GM21381 (cell line): Measurements from ENCODE around the gene TBC1D1.

ENCODE experiments used
- ATAC-seq: cut with Tn5 transposase; IDR thresholded peaks from one replicate; pipeline ENCODE4 v1.9.1; 2021; ENCODE audit warnings: mild to moderate bottlenecking, moderate library complexity; ENCODE audit not compliant: unreplicated experiment

Gene TBC1D1

GRCh38 chr4:37985730-37986275 is 94.9 kb downstream of the TBC1D1 start:
- no peak for ATAC-seq

DNA sequence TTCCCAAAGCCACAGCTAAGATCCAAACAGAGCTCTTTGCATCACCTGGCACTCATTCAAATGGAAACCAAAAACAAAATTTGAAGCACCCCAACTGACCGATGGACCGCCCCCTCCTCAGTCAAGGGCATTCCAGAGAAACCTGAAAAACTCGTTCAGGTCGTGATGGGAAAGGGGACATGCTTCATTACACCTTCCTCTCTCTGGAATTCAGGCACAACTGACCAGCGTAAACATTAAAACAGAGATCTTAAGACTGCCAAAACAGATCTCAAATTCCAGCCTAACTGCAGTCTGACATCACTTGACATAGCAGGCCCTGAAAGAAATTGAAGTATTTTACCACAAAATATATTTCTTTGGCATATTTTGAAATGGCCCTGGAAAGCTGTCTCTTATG is 97.8 kb downstream of the TBC1D1 start:
- ATAC-seq = no peak

DNA sequence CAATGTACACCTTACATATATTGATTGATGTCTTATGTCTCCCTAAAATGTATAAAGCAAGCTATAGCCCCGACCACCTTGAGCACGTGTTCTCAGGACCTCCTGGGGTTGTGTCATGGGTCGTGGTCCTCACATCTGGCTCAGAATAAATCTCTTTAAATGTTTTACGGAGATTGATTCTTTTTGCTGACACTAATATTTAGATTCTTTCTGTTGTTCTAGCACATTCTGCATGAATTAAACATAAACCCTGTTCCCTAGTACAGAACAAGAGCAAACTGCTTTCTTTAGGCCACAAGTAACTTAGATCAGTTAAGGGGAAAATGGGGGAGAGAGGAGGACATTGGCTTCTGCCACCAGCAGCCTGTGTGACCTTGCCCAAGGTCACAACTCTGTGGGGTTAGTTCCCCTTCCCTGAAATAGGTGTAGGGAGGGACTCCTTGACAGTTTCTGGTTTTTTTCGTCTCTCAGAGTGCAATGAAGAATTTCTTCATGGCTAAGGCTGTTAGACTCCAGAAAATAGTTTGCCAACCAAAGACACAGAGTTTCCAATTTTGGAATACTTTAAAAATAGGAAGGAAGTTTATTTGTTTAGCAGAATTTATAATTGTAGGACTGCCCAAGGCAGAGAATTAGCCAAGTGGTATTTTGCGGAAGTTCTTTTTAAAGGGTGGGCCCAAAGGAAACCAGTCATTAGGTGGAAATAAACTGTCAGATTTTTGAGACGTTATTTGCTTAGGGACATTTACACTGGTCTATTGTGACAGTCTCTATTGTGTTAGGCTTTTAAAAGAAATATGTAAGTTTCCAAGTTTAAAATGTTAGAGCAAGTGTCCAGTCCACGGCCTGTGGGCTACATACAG is 98.7 kb downstream of the TBC1D1 start:
- no peak for ATAC-seq

DNA sequence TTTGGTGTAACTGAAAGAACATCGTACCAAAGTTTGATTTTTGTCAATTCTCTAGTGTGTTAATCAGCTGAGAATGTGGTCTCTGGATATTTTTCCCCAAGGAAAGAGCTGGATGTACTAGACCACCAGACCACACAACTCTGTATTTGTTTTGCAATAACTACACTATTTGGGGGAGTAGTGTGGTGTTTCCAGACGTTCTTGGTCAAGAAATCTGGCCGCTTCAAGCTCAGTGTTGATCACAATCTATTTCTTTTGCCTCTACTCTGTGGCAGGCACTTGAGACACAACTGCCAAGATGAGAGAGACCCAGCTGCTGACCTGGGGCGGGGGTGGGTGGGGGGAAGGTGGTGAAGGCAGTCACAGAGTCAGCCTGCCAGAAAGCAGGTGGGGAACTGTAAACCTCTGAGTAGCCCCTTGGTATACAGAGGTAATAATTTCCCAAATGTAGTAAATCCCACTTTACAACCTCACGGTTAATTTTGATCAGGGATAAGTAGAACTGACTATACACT is 99.9 kb downstream of the TBC1D1 start:
- ATAC-seq = no peak

DNA sequence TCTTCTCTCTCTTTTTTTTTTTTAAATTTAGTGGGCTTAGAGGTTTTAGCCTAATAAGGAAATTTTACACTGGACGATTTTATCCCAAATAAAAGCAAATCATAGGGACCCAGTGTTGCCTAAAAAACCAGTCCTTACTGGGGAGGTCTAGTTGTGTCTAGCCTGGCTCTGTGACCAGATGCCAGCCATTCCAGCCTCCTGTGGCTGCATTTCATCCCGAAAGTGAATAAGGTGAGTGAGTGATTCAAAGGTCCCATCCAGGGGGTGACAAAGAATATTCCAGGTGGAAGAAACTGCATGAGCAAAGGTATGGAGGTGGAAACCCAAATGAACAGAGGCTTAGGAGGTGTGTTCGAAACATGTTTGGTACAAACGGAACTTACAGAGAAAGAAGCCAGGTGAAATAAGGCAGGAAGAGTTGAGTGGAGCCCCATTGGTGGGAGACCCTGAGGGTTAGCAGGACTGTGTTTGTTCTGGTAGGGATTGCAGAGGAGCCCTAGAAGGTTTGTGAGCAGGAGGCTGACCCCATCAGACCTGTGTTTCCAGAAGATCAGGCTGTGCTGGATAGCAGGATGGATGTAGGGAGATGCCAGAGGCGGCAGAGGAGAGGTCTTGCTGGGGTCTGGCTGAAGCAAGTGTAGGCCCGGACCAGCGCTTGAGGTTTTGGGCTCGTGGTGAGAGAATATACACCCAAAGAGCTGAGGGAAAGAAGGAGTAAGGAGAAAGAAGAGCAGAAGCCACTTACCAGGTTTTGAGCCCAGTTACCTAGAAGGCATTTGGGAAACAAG is 100.9 kb downstream of the TBC1D1 start:
- ATAC-seq = no peak

DNA sequence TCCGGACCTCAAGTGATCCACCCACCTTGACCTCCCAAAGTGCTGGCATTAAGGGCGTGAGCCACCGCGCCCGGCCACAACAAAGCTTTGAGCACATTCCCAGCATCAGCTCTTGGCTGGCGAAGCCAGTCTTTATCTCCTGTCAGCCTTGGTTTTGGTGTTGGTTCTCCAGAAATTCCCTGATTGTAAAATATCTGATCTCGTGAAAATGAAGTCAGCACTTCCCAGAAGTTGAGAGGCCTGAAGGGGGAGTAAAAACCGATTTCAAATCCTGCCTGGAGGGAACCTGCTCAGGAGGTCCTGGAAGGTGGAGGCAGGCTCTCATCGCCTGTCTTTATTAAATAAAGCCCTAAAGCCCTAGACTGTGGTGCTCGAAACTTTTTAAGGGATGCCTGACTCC is 102.9 kb downstream of the TBC1D1 start:
- no peak for ATAC-seq

DNA sequence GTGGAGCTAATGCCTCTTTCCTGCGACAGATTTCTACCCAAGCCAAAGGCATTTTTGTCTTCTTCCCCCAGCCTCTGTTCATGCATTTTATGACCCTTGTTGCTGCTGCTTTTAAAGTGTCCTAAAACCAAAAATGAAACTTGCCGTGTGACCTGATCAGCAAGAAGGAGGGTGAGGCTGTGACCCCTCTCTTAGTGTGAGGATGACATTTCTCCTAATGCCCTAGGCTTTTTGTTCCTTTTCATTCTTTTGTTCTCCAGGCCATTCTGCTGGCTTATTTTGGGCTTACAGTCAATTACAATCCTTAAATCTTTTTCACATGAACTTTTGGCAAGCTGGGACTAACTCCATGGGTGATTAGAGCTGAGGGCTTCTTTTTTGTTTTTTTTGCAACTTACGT is 103.7 kb downstream of the TBC1D1 start:
- no peak for ATAC-seq

GRCh38 chr4:37995299-37995821 is 104.5 kb downstream of the TBC1D1 start:
- no peak for ATAC-seq

DNA sequence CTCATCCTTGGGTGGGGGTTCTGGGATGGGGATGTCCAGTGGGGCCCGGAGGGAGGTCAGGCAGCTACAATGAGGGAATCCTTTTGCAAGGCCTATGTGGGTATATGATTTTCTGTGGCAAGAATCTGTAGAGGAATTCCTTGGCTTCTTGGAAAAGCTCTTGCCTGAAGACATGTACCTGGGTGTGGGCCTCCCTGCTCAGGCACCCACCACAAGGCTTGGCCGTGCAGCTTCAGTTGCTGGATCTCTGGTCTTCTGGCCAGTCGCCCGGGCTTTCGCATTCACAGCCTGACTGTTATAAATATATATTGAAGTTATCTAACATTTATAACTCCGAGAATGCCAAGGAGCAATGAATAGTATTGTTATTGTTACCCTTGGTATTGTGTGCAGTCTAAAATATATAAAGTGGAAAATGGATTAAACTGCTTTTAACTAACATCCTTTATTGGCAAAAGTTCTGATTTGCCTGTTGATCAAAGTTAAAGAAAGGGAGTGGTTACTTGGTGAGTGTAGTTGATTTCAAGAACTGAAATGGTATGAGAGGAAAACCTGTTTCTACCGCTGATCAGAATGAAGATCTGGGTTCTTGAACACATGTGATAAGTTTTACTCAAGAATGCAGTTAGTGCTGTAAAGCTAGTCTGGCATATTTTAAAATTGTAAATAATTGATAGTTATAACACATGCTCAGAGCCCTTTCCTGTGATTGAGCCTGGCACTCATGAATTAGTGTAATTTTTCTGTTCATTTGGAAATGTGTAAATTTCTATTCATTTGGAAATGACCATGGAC is 105.3 kb downstream of the TBC1D1 start:
- no peak for ATAC-seq

GRCh38 chr4:37998226-37998625 is 107.3 kb downstream of the TBC1D1 start:
- no peak for ATAC-seq

- ATAC-seq = no peak
Measured at GRCh38 chr4:37999000-37999716, 108.3 kb downstream of the TBC1D1 start.

DNA sequence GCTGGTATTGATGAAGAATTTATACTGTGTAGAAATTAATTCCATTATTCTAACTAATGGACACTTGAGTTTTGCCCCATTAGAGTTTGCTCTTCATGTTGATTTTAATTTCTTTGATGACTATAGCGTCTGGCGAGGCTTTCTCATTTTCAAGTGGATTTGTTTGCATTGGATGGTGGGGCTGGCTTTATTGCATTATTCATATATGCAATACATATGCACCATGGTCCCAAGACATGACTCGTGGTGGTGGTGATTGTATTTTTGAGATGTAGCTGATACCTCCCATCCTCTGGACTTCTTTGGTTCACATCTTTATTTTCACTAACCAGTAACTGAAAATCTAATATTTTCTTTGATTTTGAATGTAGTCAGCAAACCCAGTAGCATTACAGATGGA is 109.1 kb downstream of the TBC1D1 start:
- ATAC-seq = no peak

GRCh38 chr4:38001927-38002326 is 111.0 kb downstream of the TBC1D1 start:
- ATAC-seq = no peak

DNA sequence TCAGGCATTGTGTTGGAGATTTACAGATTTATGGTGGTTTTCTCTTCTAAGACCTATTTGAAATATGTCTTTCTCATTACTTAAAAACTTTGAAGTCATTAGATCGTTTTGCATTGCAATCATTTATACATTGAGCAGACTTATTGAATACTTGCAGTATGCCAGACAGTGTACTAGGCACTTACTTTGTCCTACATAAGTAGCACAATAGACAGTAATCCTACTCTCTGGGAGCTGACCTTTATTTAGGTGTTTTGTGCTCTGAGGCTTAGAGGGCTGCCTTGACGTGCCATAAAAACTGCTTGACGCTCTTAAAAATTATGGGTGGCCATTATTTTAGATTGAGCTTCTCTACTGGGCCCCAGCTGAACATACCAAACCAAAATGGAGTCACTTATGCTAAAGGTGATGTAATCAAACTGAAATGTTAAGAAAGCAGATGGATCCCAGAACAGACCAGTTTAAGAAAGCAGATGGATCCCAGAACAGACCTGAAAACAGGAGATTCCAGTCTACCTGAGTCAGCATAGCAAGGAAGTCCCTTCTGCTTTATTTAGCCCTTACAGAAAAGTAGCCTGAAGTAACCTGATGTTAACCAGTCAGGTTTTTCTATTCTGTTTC is 111.7 kb downstream of the TBC1D1 start:
- no peak for ATAC-seq

DNA sequence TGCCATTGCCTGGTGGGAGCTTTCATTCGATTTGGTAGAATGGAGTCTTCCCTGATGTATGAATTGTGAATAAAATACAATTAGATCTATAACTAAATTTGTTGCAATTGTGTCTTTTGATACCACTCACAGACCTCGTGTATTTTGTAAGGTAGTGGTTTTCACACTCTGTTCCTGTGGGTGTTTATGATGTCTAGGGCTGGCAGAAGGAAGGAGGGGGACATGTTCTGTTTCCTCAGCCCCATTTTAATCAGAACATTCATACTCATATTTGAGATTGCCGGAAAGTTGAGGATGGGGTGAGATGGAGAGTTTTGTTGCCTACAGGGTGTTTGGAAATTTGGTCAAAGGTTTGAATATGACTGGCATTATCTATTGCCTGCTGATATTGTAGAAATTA is 112.2 kb downstream of the TBC1D1 start:
- ATAC-seq = no peak

DNA sequence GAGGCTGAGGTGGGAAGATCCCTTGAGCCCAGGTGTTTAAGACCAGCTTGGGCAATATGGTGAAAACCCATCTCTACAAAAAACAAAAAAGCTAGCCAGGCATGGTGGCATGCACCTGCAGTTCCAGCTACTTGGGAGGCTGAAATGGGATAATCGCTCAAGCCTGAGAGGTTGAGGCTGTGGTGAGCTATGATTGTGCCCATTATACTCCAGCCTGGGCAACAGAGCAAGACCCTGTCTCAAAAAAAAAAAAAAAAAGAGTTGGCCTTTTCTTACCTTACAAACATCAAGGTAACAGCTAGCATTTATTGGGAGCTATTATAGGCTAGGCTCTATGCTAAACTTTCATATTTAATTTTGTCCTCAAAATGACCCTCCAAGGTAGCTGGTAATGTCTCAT is 112.7 kb downstream of the TBC1D1 start:
- ATAC-seq = no peak

GRCh38 chr4:38004062-38004461 is 113.2 kb downstream of the TBC1D1 start:
- no peak for ATAC-seq

DNA sequence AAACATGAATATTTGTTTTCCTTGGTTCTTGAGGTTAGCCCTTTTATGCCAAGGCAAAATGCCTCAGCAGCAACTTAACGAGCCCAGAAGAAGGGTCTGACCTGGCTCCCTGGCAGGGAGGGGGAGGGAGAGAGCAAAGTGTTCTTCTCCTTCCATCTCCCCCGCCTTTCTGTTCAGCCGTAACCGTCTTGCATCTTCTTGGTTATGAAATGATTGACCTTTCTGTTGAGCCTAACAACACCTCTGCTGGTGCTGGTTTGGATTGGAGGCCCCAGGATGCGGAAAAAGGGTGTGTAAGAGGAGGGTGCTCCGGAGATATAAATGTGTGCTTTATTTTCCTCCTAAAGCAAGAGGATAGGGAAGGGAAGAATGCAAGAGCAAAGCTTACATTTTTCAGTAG is 114.0 kb downstream of the TBC1D1 start:
- ATAC-seq = no peak

DNA sequence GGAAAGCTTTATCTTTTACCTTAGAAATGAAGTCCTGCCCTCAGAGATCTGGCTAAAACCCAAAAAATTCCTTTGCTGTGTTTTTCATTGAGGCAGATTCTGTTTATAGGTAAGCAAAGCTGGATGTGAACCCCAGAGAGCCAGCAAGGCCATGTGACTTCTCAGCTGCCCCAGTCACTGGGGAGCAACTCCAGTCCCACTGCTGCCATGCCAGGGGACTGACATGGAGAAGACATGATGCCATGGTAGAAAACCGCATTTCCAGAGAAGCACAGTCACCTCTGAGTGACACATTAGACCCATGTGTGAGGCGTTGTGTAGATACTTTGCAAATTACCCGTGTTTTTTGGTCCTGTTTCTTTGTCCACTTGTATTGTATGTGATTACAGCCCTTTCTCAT is 114.8 kb downstream of the TBC1D1 start:
- ATAC-seq = no peak

DNA sequence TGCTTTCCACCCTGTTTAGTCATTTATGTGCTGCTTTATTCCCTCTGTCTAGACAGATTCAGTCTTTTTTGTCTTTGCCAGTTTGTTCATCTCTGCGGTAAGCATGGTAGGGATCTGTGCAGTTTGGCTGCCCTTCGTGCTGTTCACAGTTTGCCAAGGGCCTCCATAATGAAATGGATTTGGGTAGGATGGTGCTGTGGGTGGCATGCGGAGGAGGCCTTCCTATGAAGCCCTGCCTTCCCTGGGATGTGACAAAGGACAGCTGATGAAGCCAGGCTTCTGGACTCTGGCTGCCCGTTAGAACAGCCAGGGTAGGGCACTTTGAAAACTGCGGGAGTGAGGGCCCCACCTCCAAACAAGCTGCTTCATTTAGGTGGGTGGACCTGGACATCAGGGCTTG is 116.8 kb downstream of the TBC1D1 start:
- no peak for ATAC-seq
